ENCODE results near the gene IL1RAP.
A peak's percentile ranks its signal among the peaks of the same experiment; 100 is the strongest.

The IL1RAP gene

DNA sequence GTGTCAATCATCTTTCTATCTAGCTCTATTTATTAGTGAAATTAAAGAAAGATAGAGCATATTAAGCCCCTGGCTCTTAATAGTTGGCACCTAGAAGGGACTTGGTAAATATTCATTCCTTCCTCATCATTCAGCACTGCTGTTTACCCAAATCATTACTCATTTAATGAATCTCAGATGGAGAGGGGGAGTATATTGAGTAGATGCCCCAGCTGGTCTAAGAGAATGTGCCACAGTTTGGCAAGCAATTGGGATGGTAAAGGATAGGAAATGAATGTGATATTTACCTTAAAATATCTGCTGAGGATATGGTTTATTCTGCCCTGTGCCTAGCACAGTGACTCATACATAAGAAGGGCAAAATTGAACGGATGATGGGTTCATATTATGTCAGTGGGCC, 6.0 kb downstream of the IL1RAP start:
- Histone ChIP-seq H3K27ac (no peak overlapping the region), H3K4me2 (no peak overlapping the region), H3K4me1 (peaks cover 4 to 35% (median 29%) of the 10 kb centered on the region in 10 experiments; a peak in 16 of 20 replicates), H4K20me1 (peaks cover 0 to 37% (median 5%) of the 10 kb centered on the region in 11 experiments; a peak in 7 of 22 replicates), H3K36me3 (peaks cover 0 to 38% (median 0%) of the 10 kb centered on the region in 11 experiments; a peak in 7 of 22 replicates), H3K9ac (no peak overlapping the region), H3K9me3 (replicated peaks in 1 of 11) (peaks cover 0 to 16% (median 5%) of the 10 kb centered on the region in 11 experiments; a peak in 13 of 22 replicates), H3K27me3 (no peaks in the 10 kb centered on the region), H3K4me3 (no peak overlapping the region)
- no peak for TF ChIP-seq Cebpa-rat (IDR thresholded peaks at IDR 0.05)

- Histone ChIP-seq H3K4me2 (no peak overlapping the region), H3K27ac (no peak overlapping the region), H3K27me3 (no peaks in the 10 kb centered on the region), H3K4me3 (no peak overlapping the region), H3K9ac (no peak overlapping the region), H4K20me1 (peaks cover 0 to 15% (median 0%) of the 10 kb centered on the region in 11 experiments; a peak in 6 of 22 replicates), H3K9me3 (replicated peaks in 1 of 11) (peaks cover 0 to 16% (median 5%) of the 10 kb centered on the region in 11 experiments; a peak in 13 of 22 replicates), H3K4me1 (peaks cover 0 to 25% (median 16%) of the 10 kb centered on the region in 10 experiments; a peak in 16 of 20 replicates), H3K36me3 (peaks cover 0 to 43% (median 0%) of the 10 kb centered on the region in 11 experiments; a peak in 7 of 22 replicates)
- no peak for TF ChIP-seq Cebpa-rat (IDR thresholded peaks at IDR 0.05)
Observed at GRCh38 chr3:190521998-190522397, 8.1 kb downstream of the IL1RAP start.

GRCh38 chr3:190522621-190523222, 8.8 kb downstream of the IL1RAP start:
- Histone ChIP-seq H3K9me3 (replicated peaks in 1 of 11) (peaks cover 0 to 16% (median 5%) of the 10 kb centered on the region in 11 experiments; a peak in 13 of 22 replicates), H3K27me3 (no peaks in the 10 kb centered on the region), H3K4me1 (peaks cover 0 to 25% (median 16%) of the 10 kb centered on the region in 10 experiments; a peak in 17 of 20 replicates), H4K20me1 (peaks cover 0 to 8% (median 0%) of the 10 kb centered on the region in 11 experiments; a peak in 3 of 22 replicates), H3K27ac (no peak overlapping the region), H3K9ac (no peak overlapping the region), H3K4me2 (no peak overlapping the region), H3K36me3 (peaks cover 0 to 46% (median 0%) of the 10 kb centered on the region in 11 experiments; a peak in 7 of 22 replicates), H3K4me3 (no peak overlapping the region)
- no peak for TF ChIP-seq Cebpa-rat (IDR thresholded peaks at IDR 0.05)

- no peaks in the 10 kb centered on the region for H4K20me1 ChIP-seq
- no peak overlapping the region for H3K27ac ChIP-seq
- peaks cover 0 to 42% (median 27%) of the 10 kb centered on the region in 10 experiments; a peak in 17 of 20 replicates for H3K4me1 ChIP-seq
- no peak overlapping the region for H3K4me3 ChIP-seq
- H3K4me2 ChIP-seq, result no peak overlapping the region
- H3K36me3 ChIP-seq, result peaks cover 0 to 44% (median 0%) of the 10 kb centered on the region in 11 experiments; a peak in 6 of 22 replicates
- no peaks in the 10 kb centered on the region for H3K27me3 ChIP-seq
- TF ChIP-seq Cebpa-rat (IDR thresholded peaks at IDR 0.05), result no peak
- no peak overlapping the region for H3K9ac ChIP-seq
- H3K9me3 ChIP-seq (replicated peaks in 1 of 11), result peaks cover 0 to 8% (median 5%) of the 10 kb centered on the region in 11 experiments; a peak in 9 of 22 replicates
Observed at GRCh38 chr3:190524942-190525341, 11.1 kb downstream of the IL1RAP start.

DNA sequence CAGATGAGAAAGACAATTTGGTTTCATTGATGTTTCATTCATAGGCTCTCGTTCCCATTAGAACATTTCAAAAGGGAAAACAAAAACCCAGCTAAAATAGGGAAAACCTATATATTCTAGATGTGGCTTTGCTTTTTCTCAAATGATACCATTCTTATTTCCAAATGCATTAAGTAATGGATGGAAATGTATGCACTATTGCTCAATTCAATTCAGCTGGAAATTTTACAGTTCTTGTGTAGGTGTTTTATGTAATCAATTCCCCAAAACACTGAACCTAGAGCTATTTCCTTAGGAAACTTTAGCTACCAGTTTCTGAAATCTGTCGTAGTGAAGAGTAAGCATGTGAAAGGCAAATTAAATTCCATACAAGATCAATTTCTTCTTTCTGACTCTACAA, 11.7 kb downstream of the IL1RAP start:
- TF ChIP-seq Cebpa-rat (IDR thresholded peaks at IDR 0.05), result no peak
- H3K4me3 ChIP-seq, result no peak overlapping the region
- peaks cover 0 to 38% (median 0%) of the 10 kb centered on the region in 11 experiments; a peak in 6 of 22 replicates for H3K36me3 ChIP-seq
- H3K4me1 ChIP-seq, result peaks cover 0 to 45% (median 27%) of the 10 kb centered on the region in 10 experiments; a peak in 17 of 20 replicates
- no peaks in the 10 kb centered on the region; a peak in 1 of 22 replicates for H4K20me1 ChIP-seq
- H3K9me3 ChIP-seq (replicated peaks in 1 of 11), result peaks cover 0 to 8% (median 5%) of the 10 kb centered on the region in 11 experiments; a peak in 9 of 22 replicates
- H3K4me2 ChIP-seq, result no peak overlapping the region
- H3K27ac ChIP-seq, result no peak overlapping the region
- no peak overlapping the region for H3K9ac ChIP-seq
- no peaks in the 10 kb centered on the region for H3K27me3 ChIP-seq

GRCh38 chr3:190526787-190527762, 13.2 kb downstream of the IL1RAP start:
- peak overlapping the region in 8 of 11 experiments; percentile 14 to 52 (median 34); a peak in 9 of 22 replicates for H3K27ac ChIP-seq
- no peaks in the 10 kb centered on the region for H3K27me3 ChIP-seq
- H3K9ac ChIP-seq, result no peak overlapping the region; a peak in 2 of 22 replicates
- peaks cover 0 to 36% (median 0%) of the 10 kb centered on the region in 11 experiments; a peak in 6 of 22 replicates for H3K36me3 ChIP-seq
- no peak overlapping the region for H3K4me3 ChIP-seq
- H3K4me2 ChIP-seq, result peak overlapping the region in 10 of 11 experiments; percentile 18 to 66 (median 45); a peak in 15 of 22 replicates
- peaks cover 0 to 54% (median 29%) of the 10 kb centered on the region in 10 experiments; a peak in 17 of 20 replicates for H3K4me1 ChIP-seq
- H4K20me1 ChIP-seq, result no peaks in the 10 kb centered on the region; a peak in 1 of 22 replicates
- H3K9me3 ChIP-seq (replicated peaks in 1 of 11), result peaks cover 0 to 8% (median 5%) of the 10 kb centered on the region in 11 experiments; a peak in 9 of 22 replicates
- TF ChIP-seq Cebpa-rat (IDR thresholded peaks at IDR 0.05), result peak in 8 of 11 experiments; percentile 35 to 79 (median 58); a peak in 9 of 22 replicates

- Histone ChIP-seq H3K4me1 (peaks cover 0 to 70% (median 44%) of the 10 kb centered on the region in 10 experiments; a peak in 17 of 20 replicates), H3K4me2 (peak overlapping the region in 6 of 11 experiments; percentile 18 to 66 (median 48); a peak in 11 of 22 replicates), H3K9ac (no peak overlapping the region)
Observed at GRCh38 chr3:190528706-190529105, 14.8 kb downstream of the IL1RAP start.

DNA sequence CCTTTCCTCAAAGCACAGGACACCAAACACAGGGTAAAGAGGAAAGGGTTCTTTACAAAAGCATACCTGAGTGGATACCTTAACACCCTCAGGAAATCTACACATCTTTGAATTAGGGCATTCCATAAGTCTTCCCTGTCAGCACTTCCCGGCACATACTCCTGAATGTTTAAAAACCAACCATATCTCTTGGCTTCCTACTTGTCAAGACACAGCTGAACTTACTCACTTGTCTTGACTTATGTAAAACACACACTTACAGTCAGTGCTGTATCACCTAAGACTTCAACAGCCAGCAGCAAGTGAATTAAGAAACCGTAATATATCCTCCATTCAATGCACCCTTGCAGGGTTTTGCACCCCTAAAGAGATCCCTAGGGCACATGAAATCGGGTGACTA, 17.5 kb downstream of the IL1RAP start:
- Histone ChIP-seq H3K27ac (no peak overlapping the region), H4K20me1 (peaks cover 0 to 7% (median 0%) of the 10 kb centered on the region in 11 experiments; a peak in 2 of 22 replicates), H3K9ac (no peak overlapping the region), H3K9me3 (replicated peaks in 1 of 11) (no peaks in the 10 kb centered on the region), H3K27me3 (no peaks in the 10 kb centered on the region), H3K36me3 (peaks cover 0 to 28% (median 0%) of the 10 kb centered on the region in 11 experiments; a peak in 6 of 22 replicates), H3K4me2 (peak overlapping the region in 3 of 11 experiments; percentile 3 to 73 (median 70); a peak in 3 of 22 replicates), H3K4me1 (peaks cover 0 to 73% (median 48%) of the 10 kb centered on the region in 10 experiments; a peak in 17 of 20 replicates), H3K4me3 (no peak overlapping the region)
- no peak for TF ChIP-seq Cebpa-rat (IDR thresholded peaks at IDR 0.05)

More at GRCh38 chr3:190528706-190529105, 14.8 kb downstream of the IL1RAP start:
- H4K20me1 ChIP-seq, result peaks cover 0 to 5% (median 0%) of the 10 kb centered on the region in 11 experiments; a peak in 2 of 22 replicates
- H3K4me3 ChIP-seq, result no peak overlapping the region
- H3K27me3 ChIP-seq, result no peaks in the 10 kb centered on the region
- peak overlapping the region in 5 of 11 experiments; percentile 8 to 33 (median 14); a peak in 5 of 22 replicates for H3K27ac ChIP-seq
- H3K36me3 ChIP-seq, result peaks cover 0 to 28% (median 0%) of the 10 kb centered on the region in 11 experiments; a peak in 6 of 22 replicates
- H3K9me3 ChIP-seq (replicated peaks in 1 of 11), result peaks cover 0 to under 1% (median 0%) of the 10 kb centered on the region in 11 experiments; a peak in 3 of 22 replicates
- no peak for TF ChIP-seq Cebpa-rat (IDR thresholded peaks at IDR 0.05)
